ENCODE measurements around the gene RGS12.

GRCh38 chr4:3317656-3318211 is 24.9 kb downstream of the RGS12 start:
- no peak for TF ChIP-seq FOXM1 (IDR thresholded peaks at IDR 0.05; ENCODE audit: borderline replicate concordance)
- TF ChIP-seq BHLHE40 (IDR thresholded peaks at IDR 0.05; ENCODE audit: borderline replicate concordance), result no peak
- no peak for TF ChIP-seq LEF1 (IDR thresholded peaks at IDR 0.05; ENCODE audit: borderline replicate concordance)
- TF ChIP-seq FOXK2 (IDR thresholded peaks at IDR 0.05), result no peak
- no peak for TF ChIP-seq SP1 (IDR thresholded peaks at IDR 0.05)
